H54 (cell line): ENCODE measurements around the gene ENDOU.

ENCODE experiments used
- DNase-seq: peaks from one replicate; pipeline ENCODE4 v3.0.0; 2011; ENCODE audit warnings: low spot score, mixed read lengths; ENCODE audit not compliant: insufficient read length
- FAIRE-seq: peaks from 3 replicates; lab custom pipeline; 2011; peaks lifted over from hg19 to GRCh38; lab: Jason Lieb, UNC
- POLR2A ChIP-seq: IDR thresholded peaks from 2 replicates; pipeline ENCODE4 v1.6.1; 2011; ENCODE audit warnings: low read depth, mild to moderate bottlenecking, low read length

The ENDOU gene

DNA sequence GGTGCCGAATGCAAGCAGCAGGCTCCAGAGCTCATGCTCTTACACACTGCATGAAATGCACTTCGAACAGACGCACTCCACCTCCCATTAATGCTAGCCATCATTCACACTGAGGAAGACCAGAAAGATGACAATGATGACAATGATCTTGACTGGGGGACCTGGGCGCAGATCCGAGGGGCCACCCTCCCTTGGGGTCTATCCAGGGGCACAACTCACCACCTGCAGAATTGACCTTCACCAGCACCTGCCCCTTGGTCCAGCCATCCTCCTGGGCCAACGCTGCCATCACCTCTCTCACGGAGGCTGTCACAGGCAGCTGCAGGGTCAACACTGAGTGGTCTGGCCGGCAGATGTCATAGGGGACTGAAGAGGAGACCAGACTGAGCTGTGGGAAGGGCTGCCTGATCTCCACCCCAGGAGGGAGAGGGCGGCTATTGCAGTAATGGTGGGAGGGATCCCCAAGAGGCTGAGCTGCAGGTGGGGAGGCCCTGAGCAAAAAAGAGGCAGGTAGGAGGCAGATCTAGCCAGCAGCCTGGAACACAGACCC lies 18.1 kb upstream of the ENDOU start:
- FAIRE-seq = no peak
- TF ChIP-seq POLR2A = no peak
- no peak for DNase-seq

DNA sequence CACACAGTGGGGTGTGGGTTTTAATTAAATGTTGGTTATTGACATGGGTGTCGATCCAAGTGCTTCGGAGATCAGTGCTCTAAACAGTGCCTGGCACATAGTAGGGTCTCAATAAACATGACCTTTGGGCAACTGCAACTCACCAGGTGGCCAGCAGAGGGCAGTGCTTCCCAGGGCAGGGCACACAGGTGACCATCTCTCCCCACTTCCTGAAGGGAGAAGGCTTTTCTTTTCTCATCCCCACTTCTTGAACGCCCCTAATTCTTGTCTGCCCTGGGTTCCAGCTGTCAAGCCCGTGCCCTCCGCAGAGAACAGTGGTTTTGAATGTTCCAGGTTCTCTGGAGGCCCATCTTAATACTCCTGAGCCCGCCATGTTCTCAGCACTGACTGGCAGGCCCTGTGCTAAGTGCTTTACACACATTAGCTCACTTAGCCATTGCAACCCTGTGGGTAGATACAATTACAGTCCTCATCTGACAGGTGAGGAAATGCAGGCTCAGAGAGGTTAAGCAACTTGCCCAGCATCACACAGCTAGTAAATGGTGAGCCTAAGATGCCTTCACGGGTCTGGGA lies 17.0 kb upstream of the ENDOU start:
- no peak for TF ChIP-seq POLR2A
- DNase-seq = peak; percentile 47
- no peak for FAIRE-seq

DNA sequence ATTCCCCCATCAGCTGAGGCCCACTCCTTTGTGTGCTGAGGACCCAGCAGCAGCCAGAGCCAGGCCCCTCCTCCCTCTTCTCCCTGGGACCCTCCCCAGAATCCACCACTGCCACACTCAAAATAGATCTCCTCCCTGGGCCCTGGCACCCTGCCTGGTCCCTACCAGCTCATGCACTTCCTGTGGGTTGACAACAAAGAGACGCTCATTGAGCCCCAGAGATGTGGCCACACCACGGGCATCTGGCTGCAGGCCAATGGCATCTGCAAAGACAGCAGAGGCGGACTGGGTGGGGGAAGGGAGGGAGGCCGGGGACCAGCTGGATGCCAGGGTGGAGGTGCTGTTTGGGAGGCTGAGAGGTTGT lies 16.0 kb upstream of the ENDOU start:
- FAIRE-seq = no peak
- DNase-seq = peak; percentile 72
- TF ChIP-seq POLR2A = no peak

DNA sequence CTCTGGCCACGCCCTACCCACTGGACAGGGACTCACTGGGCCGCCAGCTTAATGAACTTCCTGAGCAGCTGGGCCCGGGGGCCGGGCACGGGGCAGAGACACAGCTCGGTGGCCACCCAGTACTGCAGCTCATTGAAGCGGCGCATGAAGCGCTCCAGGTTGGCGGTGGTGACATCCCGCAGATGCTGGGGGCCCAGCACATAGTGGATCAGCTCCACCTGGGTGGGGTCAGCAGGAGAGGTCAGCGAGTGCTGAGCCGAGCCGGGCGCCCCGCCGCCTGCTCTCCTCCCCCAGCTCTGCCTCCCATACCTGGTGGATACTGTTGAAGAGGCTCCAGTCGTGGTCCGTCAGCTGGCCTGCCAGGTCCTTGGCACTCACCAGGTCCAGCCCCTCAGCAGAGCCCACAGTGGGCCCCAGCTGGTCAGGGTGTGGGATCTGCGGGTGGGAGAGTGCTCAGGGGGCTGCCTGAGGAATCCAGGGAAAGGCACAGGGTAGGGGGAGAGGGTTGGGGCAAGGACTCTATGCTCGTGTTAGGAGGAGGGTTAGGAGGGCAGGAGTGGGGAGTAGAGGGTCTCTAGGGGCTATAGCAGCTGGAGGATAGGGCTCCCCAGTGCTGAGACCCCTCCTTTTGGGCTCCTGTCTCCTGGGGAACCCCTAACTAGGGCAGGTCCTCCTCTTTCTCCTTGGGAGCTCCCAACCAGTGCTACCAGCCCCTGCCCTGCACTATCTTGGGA lies 15.5 kb upstream of the ENDOU start:
- FAIRE-seq = no peak
- no peak for DNase-seq
- no peak for TF ChIP-seq POLR2A

DNA sequence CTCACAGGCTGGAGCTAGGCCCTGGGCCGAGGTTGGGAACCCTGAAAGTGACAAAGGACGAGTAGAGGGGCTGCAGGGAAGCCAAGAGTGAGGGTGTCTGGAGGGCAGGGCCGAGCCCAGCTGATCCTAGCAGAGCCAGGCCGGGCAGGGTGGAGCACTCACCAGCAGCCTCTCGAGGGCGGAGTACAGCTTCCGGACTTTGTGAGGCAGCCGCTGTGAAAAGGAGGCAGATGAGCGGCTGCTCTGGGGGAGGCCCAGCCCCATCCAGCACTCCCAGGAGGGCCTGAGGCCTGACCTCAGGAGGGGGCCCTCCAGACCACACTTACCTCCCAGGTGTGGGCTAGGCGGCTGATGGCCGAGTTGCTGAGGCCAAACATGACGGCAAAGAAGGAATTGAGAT lies 14.7 kb upstream of the ENDOU start:
- no peak for TF ChIP-seq POLR2A
- DNase-seq (no peak), FAIRE-seq (no peak)

DNA sequence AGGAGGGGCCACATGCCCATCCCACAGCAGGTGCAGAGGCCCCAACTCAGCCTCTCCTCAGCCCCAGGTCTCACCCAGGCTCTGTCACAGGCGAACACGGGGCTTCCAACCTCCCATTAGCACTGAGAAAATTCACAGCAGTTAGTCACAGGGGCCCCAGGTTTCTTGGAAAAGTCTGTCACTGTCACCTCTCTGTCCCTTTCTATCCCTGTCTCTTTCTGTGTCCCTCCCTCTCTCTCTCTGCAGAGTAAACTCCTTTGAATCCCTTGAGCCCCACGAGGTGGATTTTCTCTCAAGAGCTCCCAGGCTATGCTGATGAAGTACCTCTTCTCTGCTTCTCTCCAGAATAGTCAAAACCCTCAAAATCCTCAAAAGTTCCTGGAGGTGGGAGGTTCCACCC lies 14.0 kb upstream of the ENDOU start:
- no peak for FAIRE-seq
- TF ChIP-seq POLR2A = no peak
- no peak for DNase-seq

DNA sequence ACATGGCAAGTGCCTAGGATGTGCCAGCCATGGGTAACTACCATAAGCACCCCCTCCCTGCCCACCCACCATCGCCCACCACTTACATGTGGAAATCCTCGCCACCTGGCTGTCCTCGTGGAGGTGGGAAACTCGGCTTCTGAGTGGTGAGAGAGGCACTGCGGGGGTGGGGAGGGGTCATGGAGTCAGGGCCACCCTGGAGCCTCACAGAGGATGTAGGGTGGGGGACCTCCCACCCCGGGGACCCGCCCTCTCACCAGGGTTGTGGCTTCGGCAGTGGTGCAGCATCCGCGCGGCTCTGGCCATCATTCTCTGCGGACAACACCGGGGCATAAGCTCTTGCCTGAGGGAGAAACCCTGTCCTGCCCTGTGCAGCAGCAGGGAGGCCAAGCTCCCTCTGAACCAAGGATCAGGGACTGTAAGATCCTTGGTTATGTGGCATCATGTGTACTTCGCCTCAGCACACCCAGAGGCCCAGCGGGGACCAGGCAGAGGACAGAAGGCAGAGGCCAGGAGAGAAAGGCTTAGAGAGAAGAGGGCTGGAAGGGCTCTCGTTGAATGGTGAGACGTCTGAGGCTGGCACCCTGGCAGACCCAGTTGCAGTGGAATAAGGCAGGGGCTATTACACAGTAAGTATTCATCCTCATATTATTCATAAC lies 12.8 kb upstream of the ENDOU start:
- no peak for TF ChIP-seq POLR2A
- DNase-seq (no peak), FAIRE-seq (no peak)

DNA sequence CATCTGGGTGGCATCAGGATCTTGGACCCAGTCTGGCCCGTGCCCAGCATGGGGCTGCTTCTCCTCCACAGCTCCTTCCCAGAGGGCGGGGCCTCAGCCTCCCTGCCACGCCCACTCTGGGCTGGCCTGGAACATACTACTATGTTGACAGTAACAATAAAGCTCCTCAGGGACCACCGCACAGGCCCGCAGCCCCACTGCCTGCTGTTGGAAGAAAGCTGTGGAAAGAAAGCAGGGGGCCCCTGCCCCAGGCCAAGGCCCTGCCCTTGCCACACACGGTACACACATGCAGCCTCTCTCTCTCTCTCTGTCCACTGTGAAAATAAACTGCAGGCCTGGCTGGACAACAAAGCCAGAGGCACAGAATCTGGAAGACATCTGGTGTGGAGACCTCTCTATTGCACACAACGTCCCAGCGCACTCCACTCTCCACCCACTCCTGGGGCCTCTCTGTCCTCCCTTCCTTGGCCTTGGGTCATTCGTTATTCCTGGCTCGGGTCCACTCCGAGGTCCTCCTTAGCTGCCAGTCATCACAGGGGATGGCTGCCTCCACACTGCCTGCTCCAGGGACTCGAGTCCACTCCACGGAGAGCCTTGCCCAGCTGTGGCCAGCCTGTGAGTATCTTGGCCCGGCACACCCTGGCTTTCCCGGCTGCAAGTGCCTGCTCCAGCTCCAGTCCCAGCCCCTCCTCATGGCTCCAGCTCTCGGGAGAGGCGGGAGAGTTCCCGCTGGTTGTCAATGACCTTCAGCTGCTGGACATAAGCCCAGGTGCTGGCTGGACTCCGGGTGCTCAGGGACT lies 11.8 kb upstream of the ENDOU start:
- TF ChIP-seq POLR2A = no peak
- FAIRE-seq (no peak), DNase-seq (peak; percentile 56)

DNA sequence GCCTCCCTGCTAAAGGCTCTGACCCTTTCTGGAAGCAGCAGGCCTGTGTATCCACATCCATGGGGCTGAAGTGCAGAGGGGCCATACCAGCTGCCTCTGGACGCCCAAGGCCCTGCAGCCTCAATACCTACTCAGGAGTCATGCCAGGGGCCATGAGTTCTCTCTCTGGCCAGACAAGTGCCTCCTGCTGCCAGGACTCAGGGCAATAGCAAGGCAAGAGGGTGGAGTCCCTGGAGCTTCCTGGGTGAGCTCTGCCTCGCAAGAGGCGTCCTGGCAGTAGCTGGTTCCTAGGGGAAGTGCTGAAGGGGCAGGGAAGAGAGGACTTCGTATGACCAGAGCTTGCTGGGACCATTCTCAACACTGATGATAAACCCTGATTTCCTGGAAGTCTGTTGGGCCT lies 10.9 kb upstream of the ENDOU start:
- DNase-seq = no peak
- no peak for TF ChIP-seq POLR2A
- FAIRE-seq = no peak

DNA sequence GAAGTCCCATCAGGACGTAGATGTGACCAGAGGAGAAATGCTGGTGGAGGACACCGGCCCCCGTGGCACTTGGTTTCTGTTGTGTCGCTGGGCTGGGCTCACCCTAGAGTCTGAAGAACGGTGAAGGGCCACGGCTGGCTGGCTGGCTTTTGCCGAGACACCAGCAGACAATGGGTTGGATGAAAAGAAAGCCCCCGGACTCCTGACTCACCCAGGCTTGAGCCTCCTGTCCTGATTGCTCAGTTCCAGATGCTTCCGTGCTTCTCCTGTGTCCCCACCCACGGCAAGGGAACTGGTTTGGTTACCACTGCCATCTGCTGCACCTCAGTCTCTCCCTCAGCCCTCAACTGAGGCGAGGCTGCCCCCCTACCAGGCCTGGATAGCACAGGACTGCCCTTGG lies 10.4 kb upstream of the ENDOU start:
- FAIRE-seq (no peak), DNase-seq (no peak)
- no peak for TF ChIP-seq POLR2A

DNA sequence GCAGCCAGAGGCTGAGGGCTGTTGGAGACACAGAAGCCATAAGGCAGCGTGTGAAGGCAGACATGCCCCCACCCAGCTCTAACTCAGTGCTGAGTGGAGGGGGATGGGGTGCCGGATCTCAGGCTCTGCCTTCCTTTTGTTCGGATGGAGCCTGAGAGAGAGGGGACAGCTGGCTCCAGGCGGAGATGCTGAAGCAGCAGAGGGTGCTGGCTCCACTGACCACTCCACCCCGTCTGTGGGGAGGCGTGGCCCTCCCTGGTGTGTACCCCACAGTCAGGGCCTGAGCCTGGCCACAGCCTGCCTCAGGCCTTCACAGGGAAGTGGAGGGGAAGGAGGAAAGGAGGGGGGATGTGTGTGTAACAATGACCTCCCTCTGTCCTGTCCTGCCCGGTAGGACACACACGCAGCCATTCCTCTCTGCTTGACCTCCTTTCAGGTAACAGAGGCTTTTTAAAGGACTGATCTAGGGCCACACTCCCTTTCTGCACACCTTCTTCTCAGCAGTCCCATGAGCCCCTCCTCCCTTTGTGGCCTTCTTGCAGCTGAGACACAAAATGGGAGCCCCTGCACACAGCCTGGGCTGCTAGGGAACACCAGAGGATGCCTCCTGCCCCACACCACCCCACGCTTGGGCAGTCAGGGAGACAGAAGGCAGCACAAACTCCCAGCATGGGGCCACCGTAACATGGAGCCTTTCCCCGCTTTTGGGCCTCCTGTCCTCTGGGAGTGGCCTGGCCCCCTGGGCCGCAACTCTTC lies 9.6 kb upstream of the ENDOU start:
- FAIRE-seq = no peak
- TF ChIP-seq POLR2A = no peak

DNA sequence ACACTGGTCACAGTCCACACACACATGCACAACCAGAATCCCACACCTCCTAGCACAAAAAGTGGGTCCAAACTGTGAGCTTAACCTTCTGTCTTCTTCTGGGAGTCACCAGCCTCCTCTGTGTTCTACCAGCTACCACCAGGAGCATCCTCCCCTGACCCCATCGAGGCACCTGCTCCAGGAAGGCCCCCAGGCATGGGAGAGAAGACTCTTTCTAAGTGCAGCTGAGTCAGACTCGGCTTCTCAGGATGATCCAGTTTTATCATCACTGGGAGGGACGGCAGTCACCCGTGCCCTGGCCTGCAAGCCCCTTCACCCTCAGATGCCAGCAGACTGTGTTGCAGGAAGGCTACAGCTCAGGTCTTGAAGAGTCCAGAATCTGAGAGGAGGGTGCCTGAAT lies 7.9 kb upstream of the ENDOU start:
- DNase-seq = no peak
- no peak for FAIRE-seq
- TF ChIP-seq POLR2A = no peak

More for the DNA sequence above, 9.6 kb upstream of the ENDOU start:
- DNase-seq = no peak

DNA sequence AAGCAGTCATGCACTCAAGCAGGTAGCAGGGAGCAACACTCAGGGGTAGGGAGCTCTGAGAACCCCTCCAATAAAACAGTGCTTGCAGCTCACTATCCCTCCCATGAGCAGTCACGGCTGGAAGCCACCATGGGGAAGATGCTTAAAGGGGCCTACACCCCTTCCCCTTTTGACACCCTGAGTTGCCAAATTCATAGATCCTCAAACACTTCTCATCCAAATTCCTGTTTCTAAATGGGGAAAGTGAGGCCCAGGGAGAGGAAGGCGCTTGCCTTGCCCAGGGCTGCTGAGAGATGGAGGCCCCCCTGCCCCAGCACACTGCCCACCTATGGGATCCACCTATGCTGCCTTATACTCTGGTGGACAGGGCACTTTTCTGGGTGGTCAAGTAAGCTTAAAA lies 7.2 kb upstream of the ENDOU start:
- no peak for TF ChIP-seq POLR2A
- FAIRE-seq (no peak), DNase-seq (no peak)
